GM06990 (cell line): ENCODE results near the gene AHRR.
"Not testable (repeated sequence)": the region's sequence is repeated elsewhere in the genome, so short reads cannot be mapped to it uniquely, and the experiment has no call there.

ENCODE experiments used
- DNase-seq: peaks from one replicate; pipeline ENCODE4 v3.0.0-alpha.2; 2011; ENCODE audit not compliant: insufficient read length; ENCODE audit errors: extremely low read depth
- H3K27me3 ChIP-seq: replicated peaks from 2 replicates; pipeline ENCODE4 v1.6.0; 2011; ENCODE audit warnings: low read length; ENCODE audit not compliant: control insufficient read depth, insufficient read depth
- H3K36me3 ChIP-seq: 2 replicates; pipeline ENCODE4 v1.5.1; 2011; ENCODE audit warnings: low read length; ENCODE audit not compliant: control insufficient read depth, insufficient read depth
- H3K4me3 ChIP-seq: replicated peaks from 2 replicates; pipeline ENCODE4 v1.5.1; 2011; ENCODE audit warnings: low read depth, mild to moderate bottlenecking, control low read depth, low read length
- CTCF ChIP-seq: IDR thresholded peaks from 2 replicates; pipeline ENCODE4 v1.5.1; 2011; ENCODE audit warnings: low read length, control low read depth, mild to moderate bottlenecking, inconsistent platforms; ENCODE audit not compliant: insufficient read depth, poor library complexity, severe bottlenecking

AHRR gene

GRCh38 chr5:321230-321725 is at the start of gene AHRR:
AHRR (plus strand) TSS chr5:321714; CDS start chr5:343903, 22,189 bp downstream.
- Histone ChIP-seq H3K27me3 (no peaks in the 10 kb centered on the region), H3K36me3 (peaks cover 9% of the 10 kb centered on the region), H3K4me3 (peak within 1 kb of the TSS; percentile 79)
- peak; percentile 79 for DNase-seq
- peak; percentile 25 for TF ChIP-seq CTCF

- not testable (repeated sequence) for H3K27me3 ChIP-seq, DNase-seq, H3K36me3 ChIP-seq
- peak overlapping the region; percentile 91 for H3K4me3 ChIP-seq
These were observed 49.7 kb upstream of the AHRR start for GRCh38 chr5:271828-272167.

- H3K4me3 ChIP-seq, H3K36me3 ChIP-seq, DNase-seq, H3K27me3 ChIP-seq: not testable (repeated sequence)
These were observed 48.4 kb upstream of the AHRR start for GRCh38 chr5:273091-273490.

GRCh38 chr5:273491-273890 is 48.0 kb upstream of the AHRR start:
- H3K4me3 ChIP-seq: not testable (repeated sequence)

GRCh38 chr5:274346-274745 is 47.2 kb upstream of the AHRR start:
- DNase-seq, H3K4me3 ChIP-seq, H3K27me3 ChIP-seq, H3K36me3 ChIP-seq: not testable (repeated sequence)

More at GRCh38 chr5:273491-273890, 48.0 kb upstream of the AHRR start:
- not testable (repeated sequence) for H3K36me3 ChIP-seq, H3K27me3 ChIP-seq, DNase-seq

GRCh38 chr5:278646-279045 is 42.9 kb upstream of the AHRR start:
- TF ChIP-seq CTCF: no peak
- no peak overlapping the region for H3K4me3 ChIP-seq
- peaks cover 9% of the 10 kb centered on the region for H3K36me3 ChIP-seq
- no peaks in the 10 kb centered on the region for H3K27me3 ChIP-seq
- DNase-seq: no peak

- H3K36me3 ChIP-seq, H3K4me3 ChIP-seq, DNase-seq, H3K27me3 ChIP-seq: not testable (repeated sequence)
These were observed 42.4 kb upstream of the AHRR start for GRCh38 chr5:279051-279665.

GRCh38 chr5:285991-286557 is 35.4 kb upstream of the AHRR start:
- Histone ChIP-seq H3K4me3 (no peak overlapping the region), H3K36me3 (peaks cover 13% of the 10 kb centered on the region), H3K27me3 (no peaks in the 10 kb centered on the region)
- no peak for DNase-seq
- TF ChIP-seq CTCF: no peak

- peaks cover 11% of the 10 kb centered on the region for H3K36me3 ChIP-seq
- DNase-seq, H3K27me3 ChIP-seq, H3K4me3 ChIP-seq: not testable (repeated sequence)
These were observed 31.3 kb upstream of the AHRR start for GRCh38 chr5:290200-290599.

- H3K36me3 ChIP-seq, DNase-seq: not testable (repeated sequence)
These were observed 30.2 kb upstream of the AHRR start for GRCh38 chr5:291345-291744.

GRCh38 chr5:294788-295187 is 26.7 kb upstream of the AHRR start:
- DNase-seq, H3K4me3 ChIP-seq, H3K27me3 ChIP-seq: not testable (repeated sequence)

More at GRCh38 chr5:291345-291744, 30.2 kb upstream of the AHRR start:
- not testable (repeated sequence) for H3K4me3 ChIP-seq, H3K27me3 ChIP-seq

GRCh38 chr5:296207-296606 is 25.3 kb upstream of the AHRR start:
- H3K36me3 ChIP-seq, H3K27me3 ChIP-seq, DNase-seq, H3K4me3 ChIP-seq: not testable (repeated sequence)

More at GRCh38 chr5:294788-295187, 26.7 kb upstream of the AHRR start:
- H3K36me3 ChIP-seq: not testable (repeated sequence)
